A549 (cell line): ENCODE data around the gene EFCAB7. TPM values are rescaled to one million over a fixed set of nuclear protein-coding genes. Genes with fewer than 3 reads are reported as not detected.

ENCODE experiments used
- ATAC-seq, 2 experiments: fragments of 200-7000 bp in 1 of 2; fragments of >200 bp in 1 of 2; cut with Nextera tagmentation in 1 of 2; cut with Tn5 transposase in 1 of 2; 3 replicates each; pipeline versions ENCODE4 v1.8.0 to v1.9.1; 2018 to 2020; ENCODE audit warnings: mild to moderate bottlenecking in 1 of 2, moderate library complexity in 1 of 2
- CTCF ChIA-PET: fragments of 300-600 bp; sonication (Branson Sonifier 250); formaldehyde crosslinking; extraction: SDS; loops from one replicate; lab custom pipeline; 2021; ENCODE audit warnings: antibody characterized with exemption, inconsistent platforms; lab: Yijun Ruan, JAX
- POLR2A ChIA-PET: fragments of 350-600 bp; formaldehyde crosslinking; extraction: SDS; loops from one replicate; lab custom pipeline; 2021; ENCODE audit warnings: antibody characterized with exemption, inconsistent platforms; lab: Yijun Ruan, JAX
- DNase-seq, 2 experiments: peaks; one replicate each; pipeline versions ENCODE4 v3.0.0 to v3.0.0-alpha.2; 2011 to 2016; ENCODE audit warnings: low read depth in 1 of 2, low spot score in 1 of 2
- FAIRE-seq: peaks from 2 replicates; lab custom pipeline; 2011; peaks lifted over from hg19 to GRCh38; lab: Jason Lieb, UNC
- H3K27ac ChIP-seq, 2 experiments: fragments of >200 bp; sonication (Bioruptor Twin); formaldehyde crosslinking; 3 replicates each; pipeline ENCODE4 v1.5.1; 2016 to 2017
- H3K4me1 ChIP-seq: fragments of >200 bp; sonication (Bioruptor Twin); formaldehyde crosslinking; 3 replicates; pipeline ENCODE4 v1.6.1; 2016
- H3K4me2 ChIP-seq: fragments of >200 bp; sonication (Bioruptor Twin); formaldehyde crosslinking; 3 replicates; pipeline ENCODE4 v1.6.1; 2016
- H3K4me3 ChIP-seq: fragments of >200 bp; sonication (Bioruptor Twin); formaldehyde crosslinking; 3 replicates; pipeline ENCODE4 v1.5.1; 2016
- H3K9me3 ChIP-seq: fragments of >200 bp; sonication (Bioruptor Twin); formaldehyde crosslinking; 3 replicates; pipeline ENCODE4 v1.6.1; 2016
- ATOH8 ChIP-seq: fragments of 250-450 bp; sonication (Bioruptor Pico); IDR thresholded peaks from 2 replicates; pipeline ENCODE4 v1.5.0; 2020; ENCODE audit warnings: low read depth, mild to moderate bottlenecking, moderate library complexity
- BHLHE40 ChIP-seq: IDR thresholded peaks from 2 replicates; pipeline ENCODE4 v1.6.1; 2012; ENCODE audit warnings: low read depth, low read length, inconsistent platforms
- CEBPB ChIP-seq, 2 experiments: fragments of >200 bp in 1 of 2; sonication (Bioruptor Twin) in 1 of 2; formaldehyde crosslinking in 1 of 2; IDR thresholded peaks; 2 replicates each; pipeline ENCODE4 v1.6.1; 2012 to 2016
- CHD4 ChIP-seq: fragments of 200-600 bp; sonication (generic); IDR thresholded peaks from 2 replicates; pipeline ENCODE4 v1.6.1; 2016; ENCODE audit warnings: antibody characterized with exemption, mild to moderate bottlenecking, borderline replicate concordance
- EHF ChIP-seq: fragments of 250-450 bp; sonication (Bioruptor Pico); IDR thresholded peaks from 2 replicates; pipeline ENCODE4 v1.5.0; 2020; ENCODE audit warnings: mild to moderate bottlenecking
- EP300 ChIP-seq, 2 experiments: fragments of >200 bp; sonication (Bioruptor Twin); formaldehyde crosslinking; IDR thresholded peaks; 2 replicates in 1 of 2; 3 replicates in 1 of 2; pipeline ENCODE4 v1.6.1; 2016 to 2017
- FOSB ChIP-seq: fragments of 250-450 bp; sonication (Bioruptor Pico); IDR thresholded peaks from 2 replicates; pipeline ENCODE4 v1.5.0; 2020; ENCODE audit warnings: mild to moderate bottlenecking, moderate library complexity
- HDAC2 ChIP-seq: fragments of 200-600 bp; sonication (generic); IDR thresholded peaks from 2 replicates; pipeline ENCODE4 v1.6.1; 2016
- HMGXB4 ChIP-seq: fragments of 250-450 bp; sonication (Bioruptor Pico); IDR thresholded peaks from 2 replicates; pipeline ENCODE4 v1.5.0; 2021; ENCODE audit warnings: mild to moderate bottlenecking, moderate library complexity, borderline replicate concordance
- HOXB13 ChIP-seq: fragments of 250-450 bp; sonication (Bioruptor Pico); IDR thresholded peaks from 2 replicates; pipeline ENCODE4 v1.5.0; 2020; ENCODE audit warnings: low read depth, mild to moderate bottlenecking, moderate library complexity
- JUNB ChIP-seq: fragments of >200 bp; sonication (Bioruptor Twin); formaldehyde crosslinking; IDR thresholded peaks from 2 replicates; pipeline ENCODE4 v1.6.1; 2016
- KDM1A ChIP-seq: fragments of 200-600 bp; sonication (generic); IDR thresholded peaks from 2 replicates; pipeline ENCODE4 v1.6.1; 2016; ENCODE audit warnings: low read depth, mild to moderate bottlenecking
- MAFK ChIP-seq: fragments of 450-650 bp; IDR thresholded peaks from 2 replicates; pipeline ENCODE4 v1.6.1; 2014; ENCODE audit not compliant: partially characterized antibody
- MYC ChIP-seq: IDR thresholded peaks from 2 replicates; pipeline ENCODE4 v1.6.1; 2012; ENCODE audit warnings: mild to moderate bottlenecking, inconsistent platforms, low read length, improper control_type of control experiment, borderline replicate concordance
- NFE2L2 ChIP-seq: fragments of 150-350 bp; conservative IDR thresholded peaks from 2 replicates; pipeline ENCODE4 v1.6.1; 2014; ENCODE audit warnings: low read length
- NPAS2 ChIP-seq: fragments of 250-450 bp; sonication (Bioruptor Pico); IDR thresholded peaks from 2 replicates; pipeline ENCODE4 v1.8.0; 2022; ENCODE audit warnings: mild to moderate bottlenecking, moderate library complexity, borderline replicate concordance
- NR3C1 ChIP-seq: fragments of >200 bp; sonication (Bioruptor Twin); formaldehyde crosslinking; IDR thresholded peaks from 3 replicates; pipeline ENCODE4 v1.6.1; 2017
- PBX3 ChIP-seq: IDR thresholded peaks from 2 replicates; pipeline ENCODE4 v1.6.1; 2012
- POLR2A ChIP-seq: IDR thresholded peaks from 2 replicates; pipeline ENCODE4 v1.6.1; 2012; ENCODE audit warnings: mild to moderate bottlenecking, low read length
- POLR2AphosphoS2 ChIP-seq: conservative IDR thresholded peaks from 2 replicates; pipeline ENCODE4 v1.6.1; 2012; ENCODE audit warnings: low read length, improper control_type of control experiment, inconsistent platforms
- RAD21 ChIP-seq, 2 experiments: fragments of >200 bp in 1 of 2; sonication (Bioruptor Twin) in 1 of 2; formaldehyde crosslinking in 1 of 2; IDR thresholded peaks in 1 of 2; conservative IDR thresholded peaks in 1 of 2; 2 replicates in 1 of 2; 3 replicates in 1 of 2; pipeline ENCODE4 v1.6.1; 2012 to 2018; ENCODE audit warnings: inconsistent platforms in 1 of 2
- RFX5 ChIP-seq: fragments of 450-650 bp; IDR thresholded peaks from 2 replicates; pipeline ENCODE4 v1.7.1; 2014; ENCODE audit warnings: antibody characterized with exemption, mild to moderate bottlenecking, moderate library complexity
- RNF2 ChIP-seq: fragments of 200-600 bp; sonication (generic); IDR thresholded peaks from 2 replicates; pipeline ENCODE4 v1.6.1; 2016; ENCODE audit warnings: low read depth, mild to moderate bottlenecking, antibody characterized with exemption, moderate library complexity, borderline replicate concordance
- SREBF2 ChIP-seq: fragments of 450-650 bp; IDR thresholded peaks from 2 replicates; pipeline ENCODE4 v1.6.1; 2014; ENCODE audit warnings: mild to moderate bottlenecking, moderate library complexity
- TFCP2L1 ChIP-seq: fragments of 250-450 bp; sonication (Bioruptor Pico); IDR thresholded peaks from 2 replicates; pipeline ENCODE4 v1.5.0; 2021; ENCODE audit warnings: mild to moderate bottlenecking
- WGBS: methylation state at CpG from one replicate; pipeline ENCODE4 v1.1.6; 2017; ENCODE audit errors: missing lambda C conversion rate; 5-methylcytosine and 5-hydroxymethylcytosine counted together
- polyA plus RNA-seq, 4 experiments: library from polyadenylated mRNA; depleted of rRNA in 3 of 4; stranded (reverse); fragments of >200 nt; fragmentation: RNase III in 1 of 4; extraction: RNeasy Plus Mini Kit Qiagen cat#74134 plus additional on column Dnase treatment in 1 of 4; gene quantifications; 2 replicates in 3 of 4; 3 replicates in 1 of 4; pipeline ENCODE4 v1.2.3, GENCODE V29; 2011 to 2017
- TF ChIP-seq, protein P1 (sequence below): fragments of >200 bp; sonication (Bioruptor Twin); formaldehyde crosslinking; IDR thresholded peaks from 3 replicates; pipeline ENCODE4 v1.5.1; 2016
- TF ChIP-seq, protein P2 (sequence below): fragments of >200 bp; sonication (Bioruptor Twin); formaldehyde crosslinking; IDR thresholded peaks from 2 replicates; pipeline ENCODE4 v1.6.1; 2016
- TF ChIP-seq, protein P3 (sequence below): fragments of 150-350 bp; IDR thresholded peaks from 2 replicates; pipeline ENCODE4 v1.6.1; 2014; ENCODE audit warnings: low read depth, mild to moderate bottlenecking, low read length

The EFCAB7 gene
- polyA plus RNA-seq, 2 of the 4 experiments (the other 2 are of a cell fraction) = 4.6 to 5.6 TPM

DNA sequence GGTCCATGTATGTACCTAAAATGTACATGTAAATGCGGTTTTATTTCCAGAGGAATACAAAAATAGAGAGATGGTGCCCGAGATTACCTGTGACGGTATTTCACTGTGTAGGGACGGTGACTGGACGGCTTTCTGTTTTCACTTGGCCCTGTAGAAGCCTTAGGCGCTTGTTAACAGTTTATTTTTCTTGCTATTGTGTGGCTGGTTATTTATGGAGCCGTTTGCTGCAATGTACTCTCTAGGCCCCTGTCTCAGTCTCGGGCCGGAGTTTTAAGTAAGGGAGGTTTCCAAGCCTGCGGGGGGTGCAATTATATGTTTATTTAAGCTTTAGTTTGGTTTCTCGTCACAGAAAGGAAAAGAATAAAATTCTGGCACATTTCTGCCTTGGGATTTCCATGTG is 413 bp downstream of the EFCAB7 start:
- Histone ChIP-seq H3K9me3 (no peaks in the 10 kb centered on the region), H3K4me2 (peak overlapping the region; percentile 74), H3K27ac (peak overlapping the region; percentile 86 to 97), H3K4me1 (peaks cover 17% of the 10 kb centered on the region; the same call in 2 of the 3 replicates), H3K4me3 (peak overlapping the region; percentile 58)
- FAIRE-seq = no peak
- ChIA-PET CTCF (interaction anchor here (0.7 to 0.8 kb wide), 2 partner anchors 14 to 15 kb away, joined by 3 read pairs; no protein-coding TSS in a partner anchor), POLR2A (no interaction called here)
- peak; percentile 18 to 20; a peak in 5 of 6 replicates for ATAC-seq
- 1% methylated on average over 11 of the region's 11 CpGs for WGBS
- TF ChIP-seq EHF (CRISPR knock-in tag) = no peak
- TF ChIP-seq CEBPB (IDR thresholded peaks at IDR 0.05) = no peak
- TF ChIP-seq ATOH8 (CRISPR knock-in tag) = no peak
- no peak for TF ChIP-seq TFCP2L1 (CRISPR knock-in tag)
- no peak for TF ChIP-seq HOXB13 (CRISPR knock-in tag)
- TF ChIP-seq EP300 (IDR thresholded peaks at IDR 0.05) = no peak
- TF ChIP-seq POLR2AphosphoS2 = no peak
- no peak for TF ChIP-seq POLR2A
- no peak for TF ChIP-seq MAFK
- TF ChIP-seq HDAC2 = no peak
- no peak for TF ChIP-seq BHLHE40
- no peak for TF ChIP-seq JUNB
- TF ChIP-seq SREBF2 = no peak
- TF ChIP-seq MYC = no peak
- no peak for TF ChIP-seq PBX3
- TF ChIP-seq, protein P1, sequence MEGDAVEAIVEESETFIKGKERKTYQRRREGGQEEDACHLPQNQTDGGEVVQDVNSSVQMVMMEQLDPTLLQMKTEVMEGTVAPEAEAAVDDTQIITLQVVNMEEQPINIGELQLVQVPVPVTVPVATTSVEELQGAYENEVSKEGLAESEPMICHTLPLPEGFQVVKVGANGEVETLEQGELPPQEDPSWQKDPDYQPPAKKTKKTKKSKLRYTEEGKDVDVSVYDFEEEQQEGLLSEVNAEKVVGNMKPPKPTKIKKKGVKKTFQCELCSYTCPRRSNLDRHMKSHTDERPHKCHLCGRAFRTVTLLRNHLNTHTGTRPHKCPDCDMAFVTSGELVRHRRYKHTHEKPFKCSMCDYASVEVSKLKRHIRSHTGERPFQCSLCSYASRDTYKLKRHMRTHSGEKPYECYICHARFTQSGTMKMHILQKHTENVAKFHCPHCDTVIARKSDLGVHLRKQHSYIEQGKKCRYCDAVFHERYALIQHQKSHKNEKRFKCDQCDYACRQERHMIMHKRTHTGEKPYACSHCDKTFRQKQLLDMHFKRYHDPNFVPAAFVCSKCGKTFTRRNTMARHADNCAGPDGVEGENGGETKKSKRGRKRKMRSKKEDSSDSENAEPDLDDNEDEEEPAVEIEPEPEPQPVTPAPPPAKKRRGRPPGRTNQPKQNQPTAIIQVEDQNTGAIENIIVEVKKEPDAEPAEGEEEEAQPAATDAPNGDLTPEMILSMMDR = no peak
- no peak for TF ChIP-seq RFX5
- TF ChIP-seq, protein P2, sequence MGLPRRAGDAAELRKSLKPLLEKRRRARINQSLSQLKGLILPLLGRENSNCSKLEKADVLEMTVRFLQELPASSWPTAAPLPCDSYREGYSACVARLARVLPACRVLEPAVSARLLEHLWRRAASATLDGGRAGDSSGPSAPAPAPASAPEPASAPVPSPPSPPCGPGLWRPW = no peak
- no peak for TF ChIP-seq NR3C1
- TF ChIP-seq HMGXB4 (CRISPR knock-in tag) = no peak
- DNase-seq = peak in 1 of 2 experiments; percentile 1

GRCh38 chr1:63524201-63524600 is 876 bp downstream of the EFCAB7 start:
- POLR2A ChIA-PET = no interaction called here
- Histone ChIP-seq H3K27ac (peak overlapping the region; percentile 86 to 97), H3K4me3 (peak overlapping the region; percentile 58), H3K4me1 (peaks cover 17% of the 10 kb centered on the region; the same call in 2 of the 3 replicates), H3K4me2 (peak overlapping the region; percentile 74), H3K9me3 (no peaks in the 10 kb centered on the region)
- CTCF ChIA-PET = no interaction called here
- no peak for TF ChIP-seq NR3C1
- no peak for TF ChIP-seq EHF (CRISPR knock-in tag)
- TF ChIP-seq CHD4 = no peak
- TF ChIP-seq, protein P3, sequence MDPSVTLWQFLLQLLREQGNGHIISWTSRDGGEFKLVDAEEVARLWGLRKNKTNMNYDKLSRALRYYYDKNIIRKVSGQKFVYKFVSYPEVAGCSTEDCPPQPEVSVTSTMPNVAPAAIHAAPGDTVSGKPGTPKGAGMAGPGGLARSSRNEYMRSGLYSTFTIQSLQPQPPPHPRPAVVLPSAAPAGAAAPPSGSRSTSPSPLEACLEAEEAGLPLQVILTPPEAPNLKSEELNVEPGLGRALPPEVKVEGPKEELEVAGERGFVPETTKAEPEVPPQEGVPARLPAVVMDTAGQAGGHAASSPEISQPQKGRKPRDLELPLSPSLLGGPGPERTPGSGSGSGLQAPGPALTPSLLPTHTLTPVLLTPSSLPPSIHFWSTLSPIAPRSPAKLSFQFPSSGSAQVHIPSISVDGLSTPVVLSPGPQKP = no peak
- no peak for TF ChIP-seq FOSB (CRISPR knock-in tag)
- TF ChIP-seq RAD21 (conservative IDR thresholded peaks at IDR 0.05 in 1 of 2, IDR thresholded peaks at IDR 0.05 in 1 of 2) = no peak
- TF ChIP-seq SREBF2 = no peak
- no peak for TF ChIP-seq MYC
- no peak for TF ChIP-seq TFCP2L1 (CRISPR knock-in tag)
- TF ChIP-seq KDM1A = no peak
- TF ChIP-seq RNF2 = no peak
- TF ChIP-seq ATOH8 (CRISPR knock-in tag) = no peak
- no peak for TF ChIP-seq NFE2L2
- no peak for TF ChIP-seq RFX5
- no peak for TF ChIP-seq JUNB
- TF ChIP-seq PBX3 = no peak
- TF ChIP-seq NPAS2 (CRISPR knock-in tag) = no peak
- no peak for TF ChIP-seq BHLHE40
- no peak for FAIRE-seq
- peak in 1 of 2 experiments; percentile 2 for DNase-seq
- no peak for ATAC-seq
- 33% methylated on average over 3 of the region's 3 CpGs for WGBS
